Heart left ventricle (tissue), 13 donors: ENCODE data around the gene UBE2F.

Experiments used
- POLR2A ChIP-seq, 2 donors: fragments of 450-650 bp; IDR thresholded peaks; one replicate each; pipeline ENCODE4 v1.6.1; 2017; ENCODE audit warnings: antibody characterized with exemption in 2 of 2, mild to moderate bottlenecking in 2 of 2, moderate library complexity in 2 of 2
- TF ChIP-seq, protein P1 (sequence below), 12 donors: fragments of 200-600 bp; sonication (generic) in 4 of 12; IDR thresholded peaks; one replicate each; pipeline versions ENCODE4 v1.5.0 to v1.8.0; 2018 to 2022; ENCODE audit warnings: antibody characterized with exemption in 12 of 12, mild to moderate bottlenecking in 5 of 12
- donor health status: ischemic (EF 13 %, LVEDD 7.1; RV severe dilation, severe dysfunction).
- donor health status: DM: no; HTN: yes; CAD: no.
- donor health status: DM: no; HTN: no; CAD: no.
- donor health status: ischemic (EF 25% LVEDD 6.9; RV normal size, moderate dysfunction).
- donor health status: ischemic (EF 25% LVEDD 5.7; RV mildly dilated, moderate dysfunction).
- donor health status: ischemic (EF 35%, LVEDD 5.7; RV mildly dilated, moderate dysfunction).
- donor health status: nonischemic (EF 11% LVEDD 7.7; RV severe dilation, severe dysfunction).
- donor health status: DM: yes; HTN: yes; CAD: no.
- donor health status: PGD.
- donor health status: ischemic (EF 29% LVEDD 5.4; RV normal size, mild dysfunction).
- donor health status: nonischemic (EF 23%, LVEDD 6.1; RV moderate dilation, normal function).

DNA sequence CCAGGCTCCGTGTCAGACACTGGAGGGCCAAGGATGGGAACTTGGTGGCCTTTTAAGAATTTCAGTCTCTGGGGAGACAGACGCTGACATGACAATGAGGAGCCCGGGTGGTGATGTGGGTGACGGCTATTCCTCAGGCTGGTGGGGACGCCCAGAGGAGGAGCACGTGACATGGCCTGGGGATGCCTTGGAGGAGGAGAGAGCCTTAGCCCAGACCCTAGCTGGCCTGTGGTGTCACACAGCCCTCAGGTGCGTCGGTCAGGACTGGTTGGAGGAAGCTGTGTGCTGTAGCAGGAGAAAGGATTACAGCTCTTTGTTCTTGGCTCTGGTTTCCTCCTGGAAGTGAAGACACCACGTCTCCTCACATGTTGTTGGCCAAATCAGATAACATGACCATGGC is 54.0 kb downstream of the UBE2F start:
- TF ChIP-seq, protein P1, sequence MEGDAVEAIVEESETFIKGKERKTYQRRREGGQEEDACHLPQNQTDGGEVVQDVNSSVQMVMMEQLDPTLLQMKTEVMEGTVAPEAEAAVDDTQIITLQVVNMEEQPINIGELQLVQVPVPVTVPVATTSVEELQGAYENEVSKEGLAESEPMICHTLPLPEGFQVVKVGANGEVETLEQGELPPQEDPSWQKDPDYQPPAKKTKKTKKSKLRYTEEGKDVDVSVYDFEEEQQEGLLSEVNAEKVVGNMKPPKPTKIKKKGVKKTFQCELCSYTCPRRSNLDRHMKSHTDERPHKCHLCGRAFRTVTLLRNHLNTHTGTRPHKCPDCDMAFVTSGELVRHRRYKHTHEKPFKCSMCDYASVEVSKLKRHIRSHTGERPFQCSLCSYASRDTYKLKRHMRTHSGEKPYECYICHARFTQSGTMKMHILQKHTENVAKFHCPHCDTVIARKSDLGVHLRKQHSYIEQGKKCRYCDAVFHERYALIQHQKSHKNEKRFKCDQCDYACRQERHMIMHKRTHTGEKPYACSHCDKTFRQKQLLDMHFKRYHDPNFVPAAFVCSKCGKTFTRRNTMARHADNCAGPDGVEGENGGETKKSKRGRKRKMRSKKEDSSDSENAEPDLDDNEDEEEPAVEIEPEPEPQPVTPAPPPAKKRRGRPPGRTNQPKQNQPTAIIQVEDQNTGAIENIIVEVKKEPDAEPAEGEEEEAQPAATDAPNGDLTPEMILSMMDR (IDR thresholded peaks at IDR 0.05), result no peak
- TF ChIP-seq POLR2A (IDR thresholded peaks at IDR 0.05), result no peak
